Omental fat pad (tissue), 4 donors: ENCODE measurements around the gene NBEA. TPM values are rescaled to one million over a fixed set of nuclear protein-coding genes. Genes with fewer than 3 reads are reported as not detected.

Source experiments
- ATAC-seq: fragments of 150-250 bp; one replicate; pipeline ENCODE4 v1.9.1; 2016; ENCODE audit warnings: mild to moderate bottlenecking, moderate library complexity; ENCODE audit not compliant: low FRiP score
- DNase-seq: peaks from one replicate; pipeline ENCODE4 v3.0.0-alpha.2; 2019; ENCODE audit warnings: low spot score
- total RNA-seq, 4 donors: library from RNA; depleted of rRNA; stranded (reverse); fragments of >200 nt; gene quantifications; one replicate each; pipeline ENCODE4 v1.1.0, GENCODE V29; 2016
- TF ChIP-seq, protein P1 (sequence below), 3 donors: fragments of 450-650 bp; IDR thresholded peaks; one replicate each; pipeline ENCODE4 v1.5.1; 2016 to 2017; ENCODE audit warnings: antibody characterized with exemption in 3 of 3, mild to moderate bottlenecking in 3 of 3, moderate library complexity in 2 of 3

NBEA gene
- total RNA-seq, 4 donors from 2014 or later, result 4.3 to 10.7 (median 6.1) TPM

GRCh38 chr13:35210261-35210660, 268.2 kb downstream of the NBEA start:
- TF ChIP-seq, protein P1, sequence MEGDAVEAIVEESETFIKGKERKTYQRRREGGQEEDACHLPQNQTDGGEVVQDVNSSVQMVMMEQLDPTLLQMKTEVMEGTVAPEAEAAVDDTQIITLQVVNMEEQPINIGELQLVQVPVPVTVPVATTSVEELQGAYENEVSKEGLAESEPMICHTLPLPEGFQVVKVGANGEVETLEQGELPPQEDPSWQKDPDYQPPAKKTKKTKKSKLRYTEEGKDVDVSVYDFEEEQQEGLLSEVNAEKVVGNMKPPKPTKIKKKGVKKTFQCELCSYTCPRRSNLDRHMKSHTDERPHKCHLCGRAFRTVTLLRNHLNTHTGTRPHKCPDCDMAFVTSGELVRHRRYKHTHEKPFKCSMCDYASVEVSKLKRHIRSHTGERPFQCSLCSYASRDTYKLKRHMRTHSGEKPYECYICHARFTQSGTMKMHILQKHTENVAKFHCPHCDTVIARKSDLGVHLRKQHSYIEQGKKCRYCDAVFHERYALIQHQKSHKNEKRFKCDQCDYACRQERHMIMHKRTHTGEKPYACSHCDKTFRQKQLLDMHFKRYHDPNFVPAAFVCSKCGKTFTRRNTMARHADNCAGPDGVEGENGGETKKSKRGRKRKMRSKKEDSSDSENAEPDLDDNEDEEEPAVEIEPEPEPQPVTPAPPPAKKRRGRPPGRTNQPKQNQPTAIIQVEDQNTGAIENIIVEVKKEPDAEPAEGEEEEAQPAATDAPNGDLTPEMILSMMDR (IDR thresholded peaks at IDR 0.05), result no peak
- ATAC-seq, result no peak
- no peak for DNase-seq

- TF ChIP-seq, protein P1 (IDR thresholded peaks at IDR 0.05), result no peak
- ATAC-seq, result no peak
- no peak for DNase-seq
Observed at GRCh38 chr13:35211949-35212348, 269.9 kb downstream of the NBEA start.

- DNase-seq, result no peak
Observed at GRCh38 chr13:35213911-35214310, 271.8 kb downstream of the NBEA start.

GRCh38 chr13:35216131-35216530, 274.1 kb downstream of the NBEA start:
- no peak for DNase-seq
- TF ChIP-seq, protein P1 (IDR thresholded peaks at IDR 0.05), result no peak
- no peak for ATAC-seq

More at GRCh38 chr13:35213911-35214310, 271.8 kb downstream of the NBEA start:
- no peak for ATAC-seq
- TF ChIP-seq, protein P1 (IDR thresholded peaks at IDR 0.05), result no peak

DNA sequence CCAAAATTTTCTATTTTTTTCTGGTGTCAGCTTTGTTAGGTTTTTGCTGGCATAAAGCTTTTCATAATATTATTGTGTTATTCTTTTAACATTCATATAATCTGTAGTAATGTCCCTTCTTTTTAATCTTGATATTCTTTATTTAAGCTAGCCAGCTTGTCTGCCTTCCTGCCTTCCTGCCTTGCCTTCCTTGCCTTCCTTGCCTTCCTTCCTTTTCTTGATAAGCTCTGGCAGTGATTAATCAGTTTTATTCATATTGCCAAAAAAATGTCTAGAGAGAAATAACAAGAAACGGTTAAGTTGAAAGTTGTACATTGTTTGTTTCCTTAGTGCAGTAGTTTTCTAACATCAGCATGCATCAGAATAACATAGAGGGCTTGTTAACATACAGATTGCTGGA, 277.0 kb downstream of the NBEA start:
- TF ChIP-seq, protein P1 (IDR thresholded peaks at IDR 0.05), result no peak
- ATAC-seq (no peak), DNase-seq (no peak)

- ATAC-seq (no peak), DNase-seq (no peak)
- TF ChIP-seq, protein P1 (IDR thresholded peaks at IDR 0.05), result no peak
Observed at GRCh38 chr13:35225159-35225558, 283.1 kb downstream of the NBEA start.

- DNase-seq (no peak), ATAC-seq (no peak)
- TF ChIP-seq, protein P1 (IDR thresholded peaks at IDR 0.05), result no peak
Observed at GRCh38 chr13:35225582-35225981, 283.5 kb downstream of the NBEA start.
